ENCODE results near the gene SORCS1.

Gene SORCS1

GRCh38 chr10:106537866-106538265, 626.6 kb downstream of the SORCS1 start:
- H3K9me3 Mint-ChIP-seq: peaks cover 4% of the 10 kb centered on the region
- H3K4me3 Mint-ChIP-seq: no peak overlapping the region
- no peaks in the 10 kb centered on the region for H3K36me3 Mint-ChIP-seq (ENCODE audit: low read depth)
- no peaks in the 10 kb centered on the region for H3K4me1 Mint-ChIP-seq
- TF ChIP-seq CTCF (IDR thresholded peaks at IDR 0.05; ENCODE audit: unreplicated experiment in 3 of 3): no peak
- H3K27me3 Mint-ChIP-seq (ENCODE audit: low read depth): no peaks in the 10 kb centered on the region
- H3K27ac Mint-ChIP-seq: no peak overlapping the region

- H3K27me3 Mint-ChIP-seq (ENCODE audit: low read depth): no peaks in the 10 kb centered on the region
These were observed 629.1 kb downstream of the SORCS1 start for GRCh38 chr10:106535304-106535953.

DNA sequence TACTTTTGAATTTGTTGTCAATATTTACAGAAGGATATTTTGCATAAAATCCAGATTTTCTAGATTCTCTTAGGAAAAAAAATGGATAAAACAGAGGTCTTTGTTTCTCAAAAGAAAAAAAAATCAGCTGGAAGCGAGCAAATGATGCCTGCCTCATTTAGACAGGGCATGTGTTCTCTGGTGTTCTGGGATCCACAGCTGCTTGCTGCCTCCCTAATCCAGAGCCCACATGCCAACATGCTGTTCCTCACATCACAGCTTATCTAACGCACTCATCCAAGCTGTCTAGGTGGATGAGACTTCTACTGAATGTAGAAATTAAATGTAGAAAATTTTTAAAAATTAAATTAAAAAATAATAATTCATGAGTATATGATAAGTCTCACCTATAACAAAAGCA, 630.1 kb downstream of the SORCS1 start:
- no peaks in the 10 kb centered on the region for H3K4me1 Mint-ChIP-seq
- no peaks in the 10 kb centered on the region for H3K36me3 Mint-ChIP-seq (ENCODE audit: low read depth)
- H3K4me3 Mint-ChIP-seq: no peak overlapping the region
- no peak overlapping the region for H3K27ac Mint-ChIP-seq
- no peaks in the 10 kb centered on the region for H3K27me3 Mint-ChIP-seq (ENCODE audit: low read depth)
- TF ChIP-seq CTCF (IDR thresholded peaks at IDR 0.05; ENCODE audit: unreplicated experiment in 3 of 3): no peak
- peaks cover 4% of the 10 kb centered on the region for H3K9me3 Mint-ChIP-seq

More at GRCh38 chr10:106535304-106535953, 629.1 kb downstream of the SORCS1 start:
- no peak for TF ChIP-seq CTCF (IDR thresholded peaks at IDR 0.05; ENCODE audit: unreplicated experiment in 3 of 3)
- H3K27ac Mint-ChIP-seq: no peak overlapping the region
- peaks cover 4% of the 10 kb centered on the region for H3K9me3 Mint-ChIP-seq
- no peaks in the 10 kb centered on the region for H3K4me1 Mint-ChIP-seq
- no peak overlapping the region for H3K4me3 Mint-ChIP-seq
- no peaks in the 10 kb centered on the region for H3K36me3 Mint-ChIP-seq (ENCODE audit: low read depth)

GRCh38 chr10:106528702-106529101, 635.8 kb downstream of the SORCS1 start:
- no peaks in the 10 kb centered on the region for H3K36me3 Mint-ChIP-seq (ENCODE audit: low read depth)
- no peaks in the 10 kb centered on the region for H3K27me3 Mint-ChIP-seq (ENCODE audit: low read depth)
- no peaks in the 10 kb centered on the region for H3K9me3 Mint-ChIP-seq
- TF ChIP-seq CTCF (IDR thresholded peaks at IDR 0.05; ENCODE audit: unreplicated experiment in 3 of 3): no peak
- H3K4me3 Mint-ChIP-seq: no peak overlapping the region
- no peak overlapping the region for H3K27ac Mint-ChIP-seq
- H3K4me1 Mint-ChIP-seq: no peaks in the 10 kb centered on the region

- H3K4me1 Mint-ChIP-seq: no peaks in the 10 kb centered on the region
- H3K27me3 Mint-ChIP-seq (ENCODE audit: low read depth): no peaks in the 10 kb centered on the region
- H3K4me3 Mint-ChIP-seq: no peak overlapping the region
- H3K9me3 Mint-ChIP-seq: no peaks in the 10 kb centered on the region
- H3K27ac Mint-ChIP-seq: no peak overlapping the region
- H3K36me3 Mint-ChIP-seq (ENCODE audit: low read depth): no peaks in the 10 kb centered on the region
- no peak for TF ChIP-seq CTCF (IDR thresholded peaks at IDR 0.05; ENCODE audit: unreplicated experiment in 3 of 3)
These were observed 638.7 kb downstream of the SORCS1 start for GRCh38 chr10:106525835-106526234.

All from nephron (organoid).